Posterior cingulate gyrus (tissue), 11 donors: ENCODE measurements around the gene SKIC8.
"Not testable (repeated sequence)": the region's sequence is repeated elsewhere in the genome, so short reads cannot be mapped to it uniquely, and the experiment has no call there.

Experiments
- DNase-seq, 10 donors: peaks; one replicate each; pipeline versions ENCODE4 v3.0.0 to v3.0.0-alpha.2; 2020 to 2021; ENCODE audit warnings: mixed read lengths in 3 of 10
- intact Hi-C: fragments of 100-400 bp; cut with DNase I; formaldehyde crosslinking; loops from one replicate; pipeline ENCODE4 v1.15.1; 2023

Gene SKIC8

DNA sequence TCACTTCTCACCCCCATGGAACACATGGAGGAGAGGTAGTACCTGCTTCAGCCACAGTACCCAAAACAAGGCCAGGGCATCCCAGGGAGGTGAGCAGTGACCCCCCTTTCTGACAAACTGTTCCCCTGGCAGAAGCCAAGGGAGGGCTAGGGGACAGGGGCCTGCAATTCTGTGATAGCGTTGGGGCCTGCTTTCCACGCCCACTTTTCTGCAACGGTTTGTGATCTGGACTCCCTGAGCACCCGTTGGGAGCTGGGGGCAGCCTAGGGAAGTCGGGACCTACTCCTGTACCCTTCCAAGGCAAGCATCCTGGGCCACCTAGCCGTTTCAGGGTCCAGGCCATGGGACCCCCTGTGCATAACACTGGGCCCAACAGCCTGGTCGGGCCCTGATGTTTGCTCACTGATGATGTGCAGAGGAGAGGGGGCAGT lies 36.0 kb downstream of the SKIC8 start:
- no peak for DNase-seq
- intact Hi-C loops: no loop called here

- intact Hi-C loops: no loop called here
Measured at GRCh38 chr15:78261062-78261461, 38.3 kb downstream of the SKIC8 start.

GRCh38 chr15:78260489-78260888 lies 38.9 kb downstream of the SKIC8 start:
- DNase-seq: no peak
- intact Hi-C loops: no loop called here

More at GRCh38 chr15:78261062-78261461, 38.3 kb downstream of the SKIC8 start:
- no peak for DNase-seq

DNA sequence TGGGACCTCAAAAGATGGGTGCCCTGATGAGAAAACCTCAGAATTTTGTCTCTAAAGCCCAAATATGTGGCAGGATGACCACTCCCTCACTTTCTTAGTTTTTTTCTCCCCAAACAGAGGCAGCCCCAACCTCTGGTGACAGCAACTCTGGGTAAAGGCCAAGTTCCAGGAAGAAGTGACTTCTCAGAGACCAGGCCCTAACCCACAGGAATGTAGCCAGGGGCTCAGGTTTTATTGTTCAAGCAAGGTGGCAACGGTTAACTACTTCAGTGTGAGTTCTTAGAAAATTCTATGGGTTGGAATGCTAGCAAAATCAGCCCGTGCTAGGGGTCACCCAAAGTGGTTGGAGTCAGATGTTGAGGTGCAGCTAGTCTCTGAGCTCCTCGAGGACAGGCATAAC lies 40.2 kb downstream of the SKIC8 start:
- no peak for DNase-seq
- intact Hi-C loops: no loop called here

DNA sequence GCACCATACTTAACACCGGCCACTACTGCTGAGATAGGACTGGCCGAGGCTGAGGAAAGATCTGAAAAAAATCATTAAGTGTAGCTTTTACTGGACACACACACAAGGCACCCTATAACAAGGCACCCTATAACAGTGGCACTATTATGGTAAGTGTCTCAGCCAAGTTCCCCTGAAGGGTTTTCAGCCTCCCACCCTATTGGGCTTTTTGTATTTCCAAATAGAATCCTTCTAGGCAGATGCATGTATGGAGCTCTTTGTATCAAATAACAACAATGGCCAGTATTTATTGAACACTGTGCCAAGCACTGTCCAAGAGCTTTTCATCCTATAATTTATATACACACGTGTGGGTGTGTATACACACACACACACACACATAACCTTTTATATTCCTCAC lies 41.7 kb downstream of the SKIC8 start:
- intact Hi-C loops: no loop called here
- no peak for DNase-seq

DNA sequence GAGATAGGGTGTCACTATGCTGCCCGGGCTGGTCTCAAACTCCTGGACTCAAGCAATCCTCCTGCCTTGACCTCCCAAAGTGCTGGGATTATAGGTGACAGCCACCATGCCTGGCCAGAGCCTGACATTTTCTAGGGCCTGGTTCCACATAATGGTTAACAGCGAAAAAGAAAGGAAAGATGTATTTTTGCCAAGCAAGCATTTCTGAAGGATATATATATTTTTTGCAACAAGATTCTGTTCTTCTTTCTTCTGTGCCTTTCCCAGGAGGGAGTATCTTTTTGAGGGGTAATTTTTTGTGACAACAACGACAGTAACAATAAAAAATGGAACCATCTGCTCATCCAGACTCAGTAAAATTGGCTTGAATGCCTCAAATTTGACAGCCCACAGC lies 43.4 kb downstream of the SKIC8 start:
- DNase-seq: no peak
- intact Hi-C loops: no loop called here

DNA sequence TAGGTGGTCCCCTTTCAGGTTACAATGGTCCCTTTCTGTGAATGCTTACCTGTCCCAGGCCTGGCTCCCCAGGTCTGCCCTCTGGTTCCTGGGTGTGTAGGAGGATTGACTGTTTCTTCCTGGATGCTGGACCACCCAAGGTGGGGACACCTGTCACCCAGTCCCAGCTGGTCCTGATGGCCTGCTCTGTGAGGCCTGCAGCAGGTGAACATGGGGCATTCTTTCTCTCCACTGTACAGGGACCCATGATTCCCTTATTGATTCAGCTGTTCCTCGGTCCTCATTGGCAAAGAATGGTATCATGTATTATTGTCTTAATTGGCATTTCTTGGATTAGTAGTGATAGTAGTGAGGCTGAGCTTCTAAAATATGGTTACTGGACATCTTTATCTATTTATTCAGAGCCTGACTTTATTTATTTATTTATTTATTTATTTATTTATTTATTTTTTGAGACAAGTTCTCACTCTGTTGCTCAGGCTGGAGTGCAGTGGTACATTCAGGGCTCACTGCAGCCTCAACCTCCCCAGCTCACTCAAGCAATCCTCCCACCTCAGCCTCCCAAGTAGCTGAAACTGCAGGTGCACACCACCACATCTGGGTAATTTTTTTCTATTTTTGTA lies 43.9 kb downstream of the SKIC8 start:
- DNase-seq: peak in 1 of 10 donors; percentile 48
- intact Hi-C loops: no loop called here

GRCh38 chr15:78251136-78251535 lies 48.3 kb downstream of the SKIC8 start:
- intact Hi-C loops: no loop called here

DNA sequence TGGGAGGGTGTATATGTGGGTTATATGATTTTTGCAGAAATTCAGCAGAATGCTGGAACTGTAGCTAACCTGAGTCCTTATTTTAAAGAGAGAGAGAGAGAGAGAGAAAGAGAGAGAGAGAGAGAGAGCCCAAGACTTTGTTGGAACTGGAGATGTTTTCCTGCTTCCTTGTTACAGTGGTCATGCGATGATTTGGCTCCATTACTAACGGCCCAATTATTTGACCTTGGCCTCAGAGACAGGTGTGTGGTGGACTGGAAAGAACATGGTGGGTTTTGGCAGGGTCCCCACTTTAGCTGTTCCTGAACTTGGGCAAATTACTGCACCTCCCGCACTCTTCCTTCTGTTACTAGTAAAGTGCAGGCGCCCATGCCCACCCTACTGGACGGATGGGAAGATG lies 50.3 kb downstream of the SKIC8 start:
- intact Hi-C loops: no loop called here
- DNase-seq: no peak

More at GRCh38 chr15:78251136-78251535, 48.3 kb downstream of the SKIC8 start:
- DNase-seq: no peak

DNA sequence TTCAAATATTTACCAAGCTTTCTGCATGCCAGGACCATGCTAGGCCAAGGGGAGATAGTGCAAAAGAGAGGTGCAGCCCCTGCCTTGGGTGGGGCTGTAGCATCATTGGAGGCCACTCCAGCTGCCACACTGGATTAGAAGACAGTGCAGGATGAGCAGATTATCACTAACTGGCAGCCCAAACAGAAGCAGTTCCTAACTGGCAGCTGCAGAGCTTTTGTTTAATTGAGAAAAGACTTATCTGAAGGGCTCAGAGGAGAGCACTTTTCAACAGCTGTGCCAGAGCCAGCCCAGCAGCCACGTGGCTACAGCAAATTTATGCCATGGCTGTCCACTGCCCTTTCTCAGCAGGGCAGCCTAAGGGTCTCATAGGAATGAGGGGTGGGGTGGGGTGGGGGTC lies 51.5 kb downstream of the SKIC8 start:
- DNase-seq: no peak
- intact Hi-C loops: no loop called here

GRCh38 chr15:78245976-78246620 lies 53.3 kb downstream of the SKIC8 start:
- DNase-seq, intact Hi-C loops: not testable (repeated sequence)

- intact Hi-C loops, DNase-seq: not testable (repeated sequence)
Measured at GRCh38 chr15:78245392-78245791, 54.0 kb downstream of the SKIC8 start.

- intact Hi-C loops: loop anchor here (5.0 kb wide), 1 partner anchor 113 kb away; the partner anchor contains the start of gene CIB2
- DNase-seq: peak in 1 of 10 donors; percentile 17
Measured at GRCh38 chr15:78244893-78245292, 54.5 kb downstream of the SKIC8 start.

DNA sequence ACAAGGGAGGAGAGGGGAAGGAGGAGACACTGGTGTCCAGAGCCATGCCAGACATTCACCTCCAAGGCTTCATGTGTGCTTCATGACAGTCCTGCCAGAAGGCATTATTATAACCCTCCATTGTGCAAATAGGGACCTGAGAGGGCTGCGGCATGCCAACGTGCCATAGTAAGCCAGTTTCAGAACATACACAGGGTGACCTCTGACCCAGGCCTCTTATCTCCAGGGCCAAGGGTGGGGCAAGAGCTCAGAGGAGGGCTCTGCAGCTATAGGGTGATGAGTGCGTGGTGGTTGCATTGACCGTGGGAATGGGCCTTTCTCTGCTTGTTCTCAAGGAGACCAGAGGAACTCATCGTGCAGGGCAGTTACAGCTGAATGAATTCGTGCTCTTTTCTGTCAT lies 55.3 kb downstream of the SKIC8 start:
- intact Hi-C loops: loop anchor here (5.0 kb wide), 1 partner anchor 112 kb away; the partner anchor contains the start of gene CIB2
- peak in 1 of 10 donors; percentile 74 for DNase-seq

- peak in 4 of 10 donors; percentile 31 to 89 (median 47) for DNase-seq
- intact Hi-C loops: loop anchor here (5.0 kb wide), 1 partner anchor 111 kb away; the partner anchor contains the start of gene CIB2
Measured at GRCh38 chr15:78243491-78243941, 55.9 kb downstream of the SKIC8 start.

- DNase-seq: no peak
- intact Hi-C loops: loop anchor here (5.0 kb wide), 1 partner anchor 111 kb away; the partner anchor contains the start of gene CIB2
Measured at GRCh38 chr15:78243058-78243457, 56.4 kb downstream of the SKIC8 start.

DNA sequence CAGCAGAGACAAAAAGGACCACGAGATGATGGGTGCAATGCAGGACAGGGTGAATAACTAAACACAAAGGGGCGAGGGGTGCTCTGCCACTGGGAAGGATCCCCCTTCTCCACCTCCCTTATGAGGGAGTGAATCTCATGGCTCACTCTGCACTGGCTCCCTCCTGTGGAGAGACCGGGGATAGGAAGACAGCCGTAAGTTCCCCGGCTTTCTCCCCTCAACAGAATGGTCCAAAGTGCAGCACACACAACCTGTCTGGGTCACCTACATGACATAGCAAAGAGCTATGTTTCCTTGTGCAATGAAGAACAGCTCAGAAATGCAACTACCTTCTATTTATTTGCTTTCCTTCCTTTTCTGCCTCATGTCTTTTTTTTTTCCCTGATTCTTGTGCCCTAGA lies 57.3 kb downstream of the SKIC8 start:
- intact Hi-C loops: loop anchor here (5.0 kb wide), 1 partner anchor 110 kb away; the partner anchor contains the start of gene CIB2
- peak in 7 of 10 donors; percentile 26 to 89 (median 56) for DNase-seq

- peak; percentile 75 to 98 (median 92) for DNase-seq
- intact Hi-C loops: loop anchor here (1.0 to 5.0 kb wide), 4 partner anchors 64 to 282 kb away; partner anchors contain the start of gene CIB2
Measured at GRCh38 chr15:78241017-78241416, 58.4 kb downstream of the SKIC8 start.

DNA sequence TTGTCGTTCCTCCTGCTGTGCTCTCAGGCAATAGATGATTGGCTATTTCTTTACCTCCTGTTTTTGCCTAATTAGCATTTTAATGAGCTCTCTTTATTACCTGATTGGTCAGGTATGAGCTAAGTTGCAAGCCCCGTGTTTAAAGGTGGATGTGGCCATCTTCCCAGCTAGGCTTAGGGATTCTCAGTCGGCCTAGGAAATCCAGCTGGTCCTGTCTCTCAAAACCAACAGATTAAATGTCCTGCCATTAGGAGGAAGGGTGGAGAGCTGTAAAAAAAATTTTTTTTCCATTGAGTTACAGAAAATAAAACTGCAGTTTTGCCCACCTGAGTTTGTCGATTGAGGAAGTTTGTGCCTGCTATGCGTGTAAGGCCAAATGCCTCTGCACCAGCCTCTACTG lies 59.6 kb downstream of the SKIC8 start:
- intact Hi-C loops: loop anchor here (2.0 to 5.0 kb wide), 2 partner anchors 108 to 281 kb away; partner anchors contain the start of gene CIB2
- DNase-seq: no peak

GRCh38 chr15:78237146-78237545 lies 62.3 kb downstream of the SKIC8 start:
- intact Hi-C loops: no loop called here
- no peak for DNase-seq

GRCh38 chr15:78236491-78236890 lies 62.9 kb downstream of the SKIC8 start:
- DNase-seq: no peak
- intact Hi-C loops: no loop called here
